GM20000 (cell line): ENCODE data around the gene FBXW7.

Source experiments
- DNase-seq: peaks from one replicate; pipeline ENCODE4 v3.0.0; 2012; ENCODE audit warnings: low spot score
- TF ChIP-seq, protein P1 (sequence below): IDR thresholded peaks from 2 replicates; pipeline ENCODE4 v1.5.1; 2012; ENCODE audit warnings: mild to moderate bottlenecking, control low read depth; ENCODE audit errors: extremely low read depth, missing control alignments

FBXW7 gene

DNA sequence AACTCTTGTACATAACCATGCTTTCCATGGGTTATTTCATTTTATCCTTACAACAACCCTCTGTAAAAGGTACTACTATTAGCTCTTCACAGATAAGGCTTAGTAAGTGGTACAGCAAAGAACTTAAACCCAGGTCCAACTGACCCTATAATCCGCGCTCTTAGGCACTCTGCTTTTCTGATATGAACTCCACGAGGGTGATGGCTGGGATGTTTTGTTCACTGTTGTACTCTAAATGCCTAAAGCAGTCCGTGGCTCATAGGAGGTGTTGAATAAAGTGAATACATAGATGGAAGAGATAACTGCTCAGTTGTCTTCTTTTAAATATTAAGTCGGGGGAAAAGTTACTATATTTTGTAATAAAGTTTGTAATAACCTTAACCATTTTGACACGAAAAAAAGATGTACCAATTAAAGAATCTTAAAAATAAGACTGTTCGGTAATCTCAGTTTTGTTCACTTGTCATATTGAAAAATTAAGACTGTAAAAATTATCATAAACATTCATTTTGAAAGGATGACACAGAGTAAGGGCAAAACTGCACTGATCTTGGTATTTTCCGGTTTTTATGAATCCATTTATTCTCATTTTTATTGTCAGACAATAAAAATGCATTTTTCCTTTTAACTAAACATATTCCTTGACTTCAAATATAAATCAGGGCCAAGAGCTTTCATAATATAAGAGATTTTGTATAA lies 166.5 kb downstream of the FBXW7 start:
- DNase-seq, result no peak
- TF ChIP-seq, protein P1, sequence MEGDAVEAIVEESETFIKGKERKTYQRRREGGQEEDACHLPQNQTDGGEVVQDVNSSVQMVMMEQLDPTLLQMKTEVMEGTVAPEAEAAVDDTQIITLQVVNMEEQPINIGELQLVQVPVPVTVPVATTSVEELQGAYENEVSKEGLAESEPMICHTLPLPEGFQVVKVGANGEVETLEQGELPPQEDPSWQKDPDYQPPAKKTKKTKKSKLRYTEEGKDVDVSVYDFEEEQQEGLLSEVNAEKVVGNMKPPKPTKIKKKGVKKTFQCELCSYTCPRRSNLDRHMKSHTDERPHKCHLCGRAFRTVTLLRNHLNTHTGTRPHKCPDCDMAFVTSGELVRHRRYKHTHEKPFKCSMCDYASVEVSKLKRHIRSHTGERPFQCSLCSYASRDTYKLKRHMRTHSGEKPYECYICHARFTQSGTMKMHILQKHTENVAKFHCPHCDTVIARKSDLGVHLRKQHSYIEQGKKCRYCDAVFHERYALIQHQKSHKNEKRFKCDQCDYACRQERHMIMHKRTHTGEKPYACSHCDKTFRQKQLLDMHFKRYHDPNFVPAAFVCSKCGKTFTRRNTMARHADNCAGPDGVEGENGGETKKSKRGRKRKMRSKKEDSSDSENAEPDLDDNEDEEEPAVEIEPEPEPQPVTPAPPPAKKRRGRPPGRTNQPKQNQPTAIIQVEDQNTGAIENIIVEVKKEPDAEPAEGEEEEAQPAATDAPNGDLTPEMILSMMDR, result no peak

DNA sequence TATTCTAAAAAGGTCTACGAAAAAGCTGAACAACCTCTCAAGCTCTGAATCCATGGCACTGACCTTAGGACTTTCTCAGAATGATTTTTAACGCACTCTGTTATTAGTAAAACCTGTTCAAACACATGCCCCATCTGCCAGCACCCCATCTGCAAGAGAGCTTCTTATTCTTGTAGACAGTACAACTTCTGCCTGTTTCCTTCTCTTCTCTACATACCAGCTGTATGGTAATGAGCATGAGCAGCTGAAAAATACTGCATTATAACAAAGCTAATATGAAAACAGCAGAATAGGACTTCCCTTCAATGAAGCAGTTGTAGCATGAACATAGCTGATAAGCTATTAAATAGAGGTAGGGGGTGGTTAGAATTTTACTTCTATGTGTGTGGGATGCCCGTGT lies 167.9 kb downstream of the FBXW7 start:
- DNase-seq, result no peak
- TF ChIP-seq, protein P1, result no peak

DNA sequence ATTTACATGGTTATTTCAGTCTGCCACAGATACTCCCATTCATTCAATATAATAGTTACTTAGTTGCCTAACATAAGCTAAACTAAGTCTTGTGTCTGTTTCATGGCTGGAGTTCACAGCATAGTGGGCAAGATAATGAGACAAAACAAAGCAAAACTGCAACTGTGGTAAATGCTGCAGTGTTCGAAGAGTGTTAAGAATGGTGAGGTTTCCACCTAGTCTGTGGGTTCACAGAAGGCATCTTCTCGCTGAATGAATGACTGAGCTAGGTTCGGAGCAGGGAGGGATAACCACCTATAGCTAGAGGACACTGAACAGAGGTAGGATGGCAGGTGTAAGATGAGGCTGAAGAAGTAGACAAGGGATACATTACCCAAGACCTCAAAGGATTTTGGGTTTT lies 171.0 kb downstream of the FBXW7 start:
- no peak for DNase-seq
- TF ChIP-seq, protein P1, result no peak

DNA sequence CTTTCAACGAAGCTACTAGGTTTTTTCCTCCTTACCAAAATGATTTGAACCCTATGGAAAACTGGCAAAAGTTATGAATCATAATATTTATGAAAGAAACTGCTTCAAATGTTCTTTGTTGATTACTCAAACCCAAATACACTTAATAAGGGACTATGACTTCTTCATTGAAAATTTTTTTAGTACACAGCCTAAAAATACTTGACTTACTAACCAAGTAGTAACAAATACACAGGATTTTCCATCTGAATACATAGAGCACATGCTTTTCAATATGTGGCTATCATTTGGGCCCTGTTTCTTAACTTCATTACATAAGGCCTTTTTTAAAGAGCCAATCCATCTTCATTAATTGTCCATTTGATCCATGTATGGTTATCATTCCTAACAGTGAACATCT lies 171.5 kb downstream of the FBXW7 start:
- TF ChIP-seq, protein P1, result no peak
- DNase-seq, result no peak

DNA sequence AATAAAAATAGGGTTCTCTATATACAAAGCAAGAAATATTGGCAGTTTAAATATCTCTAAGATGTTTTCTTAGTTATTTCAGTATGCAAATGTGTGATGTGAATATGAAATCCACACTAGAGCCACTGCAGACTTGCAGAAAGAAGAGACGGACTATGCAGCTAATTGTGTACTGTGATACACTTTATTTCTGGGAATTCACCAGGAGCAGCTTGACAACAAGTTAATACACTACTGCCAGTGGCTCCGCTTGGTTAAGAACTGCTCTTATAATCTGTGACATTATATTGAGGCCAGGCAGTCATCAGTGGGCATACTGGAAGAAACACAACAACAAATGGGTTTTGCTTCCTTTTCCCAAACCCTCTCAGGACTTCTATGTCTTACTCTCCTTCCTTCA lies 172.0 kb downstream of the FBXW7 start:
- TF ChIP-seq, protein P1, result no peak
- DNase-seq, result no peak

DNA sequence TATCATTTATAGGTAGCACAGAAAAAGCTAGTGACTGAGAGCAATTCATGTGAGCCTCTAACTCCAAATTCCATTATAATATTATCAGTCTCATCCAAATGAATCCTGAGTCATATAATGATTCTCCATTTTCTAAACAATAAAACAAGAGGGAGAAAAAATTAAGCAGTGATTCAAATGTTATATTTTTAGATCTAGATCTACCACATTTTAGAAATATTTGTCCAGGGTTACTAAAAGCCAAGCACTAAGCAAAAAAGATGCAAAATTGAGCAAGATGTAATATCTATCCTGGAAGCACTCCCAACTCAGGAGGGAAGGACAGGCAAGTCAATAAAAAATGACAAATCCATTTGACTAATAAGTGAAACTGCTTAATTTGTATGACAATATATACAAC lies 172.8 kb downstream of the FBXW7 start:
- TF ChIP-seq, protein P1, result no peak
- no peak for DNase-seq

DNA sequence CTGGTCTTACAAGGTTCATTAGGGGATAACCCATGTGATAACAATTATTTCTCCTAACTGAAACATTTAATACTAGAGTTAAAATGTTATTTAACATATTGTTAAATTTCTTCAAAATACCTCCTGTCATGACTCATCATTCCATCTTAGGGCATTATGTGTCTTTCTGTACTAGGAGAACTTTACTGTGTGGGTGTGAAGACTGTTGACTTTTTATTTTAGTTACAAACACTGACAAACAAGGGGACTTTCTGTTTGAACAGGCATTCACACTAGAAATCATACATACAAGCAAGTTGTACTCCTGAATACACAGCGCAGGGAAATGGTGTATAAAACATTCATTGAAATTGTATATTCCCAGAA lies 175.9 kb downstream of the FBXW7 start:
- TF ChIP-seq, protein P1, result no peak
- peak; percentile 10 for DNase-seq
